ENCODE results near the gene EIF3K.
"Not testable (repeated sequence)": the region's sequence is repeated elsewhere in the genome, so short reads cannot be mapped to it uniquely, and the experiment has no call there.

Gene EIF3K, protein sequence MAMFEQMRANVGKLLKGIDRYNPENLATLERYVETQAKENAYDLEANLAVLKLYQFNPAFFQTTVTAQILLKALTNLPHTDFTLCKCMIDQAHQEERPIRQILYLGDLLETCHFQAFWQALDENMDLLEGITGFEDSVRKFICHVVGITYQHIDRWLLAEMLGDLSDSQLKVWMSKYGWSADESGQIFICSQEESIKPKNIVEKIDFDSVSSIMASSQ

GRCh38 chr19:38618590-38619360 lies at the start of gene EIF3K:
EIF3K (plus strand) TSS chr19:38619188; CDS start chr19:38619269, 81 bp downstream.
- in situ Hi-C loops (cut with MboI; ENCODE audit: low sequenced_read_pairs, unreplicated experiment): no loop called here
- DNase-seq (ENCODE audit: low spot score): peak; percentile 98
- TF ChIP-seq, protein P1, sequence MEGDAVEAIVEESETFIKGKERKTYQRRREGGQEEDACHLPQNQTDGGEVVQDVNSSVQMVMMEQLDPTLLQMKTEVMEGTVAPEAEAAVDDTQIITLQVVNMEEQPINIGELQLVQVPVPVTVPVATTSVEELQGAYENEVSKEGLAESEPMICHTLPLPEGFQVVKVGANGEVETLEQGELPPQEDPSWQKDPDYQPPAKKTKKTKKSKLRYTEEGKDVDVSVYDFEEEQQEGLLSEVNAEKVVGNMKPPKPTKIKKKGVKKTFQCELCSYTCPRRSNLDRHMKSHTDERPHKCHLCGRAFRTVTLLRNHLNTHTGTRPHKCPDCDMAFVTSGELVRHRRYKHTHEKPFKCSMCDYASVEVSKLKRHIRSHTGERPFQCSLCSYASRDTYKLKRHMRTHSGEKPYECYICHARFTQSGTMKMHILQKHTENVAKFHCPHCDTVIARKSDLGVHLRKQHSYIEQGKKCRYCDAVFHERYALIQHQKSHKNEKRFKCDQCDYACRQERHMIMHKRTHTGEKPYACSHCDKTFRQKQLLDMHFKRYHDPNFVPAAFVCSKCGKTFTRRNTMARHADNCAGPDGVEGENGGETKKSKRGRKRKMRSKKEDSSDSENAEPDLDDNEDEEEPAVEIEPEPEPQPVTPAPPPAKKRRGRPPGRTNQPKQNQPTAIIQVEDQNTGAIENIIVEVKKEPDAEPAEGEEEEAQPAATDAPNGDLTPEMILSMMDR (IDR thresholded peaks at IDR 0.05; ENCODE audit: borderline replicate concordance, control extremely low read depth, extremely low read depth, insufficient read depth, missing control alignments): no peak

DNA sequence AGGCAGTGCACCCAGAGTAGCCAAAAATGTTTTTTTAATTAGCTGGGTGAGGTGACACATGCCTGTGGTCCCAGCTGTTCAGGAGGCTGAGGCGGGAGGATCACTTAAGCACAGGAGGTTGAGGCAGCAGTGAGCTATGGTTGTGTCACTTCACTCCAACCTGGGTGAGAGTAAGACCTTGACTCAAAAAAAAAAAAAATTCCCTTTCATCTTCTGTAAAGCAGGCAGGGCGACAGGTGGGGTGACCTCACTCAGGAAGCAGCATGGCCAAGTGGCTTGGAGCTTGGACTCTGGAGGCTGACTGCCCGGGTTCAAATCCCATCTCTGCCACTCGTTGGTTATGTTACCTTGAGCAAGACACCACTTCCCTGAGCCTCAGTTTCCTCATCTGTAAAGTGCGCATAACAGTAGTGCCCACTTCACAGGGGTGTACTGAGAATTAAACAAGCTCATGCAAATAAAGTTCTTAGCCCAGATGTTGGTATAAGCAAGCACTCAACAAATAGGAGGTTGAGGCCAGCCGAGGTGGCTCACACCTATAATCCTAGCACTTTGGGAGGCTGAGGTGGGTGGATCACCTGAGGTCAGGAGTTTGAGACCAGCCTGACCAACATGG lies 49.5 kb upstream of the EIF3K start:
- TF ChIP-seq, protein P1 (IDR thresholded peaks at IDR 0.05; ENCODE audit: borderline replicate concordance, control extremely low read depth, extremely low read depth, insufficient read depth, missing control alignments): no peak
- in situ Hi-C loops (cut with MboI; ENCODE audit: low sequenced_read_pairs, unreplicated experiment): no loop called here
- DNase-seq (ENCODE audit: low spot score): no peak

DNA sequence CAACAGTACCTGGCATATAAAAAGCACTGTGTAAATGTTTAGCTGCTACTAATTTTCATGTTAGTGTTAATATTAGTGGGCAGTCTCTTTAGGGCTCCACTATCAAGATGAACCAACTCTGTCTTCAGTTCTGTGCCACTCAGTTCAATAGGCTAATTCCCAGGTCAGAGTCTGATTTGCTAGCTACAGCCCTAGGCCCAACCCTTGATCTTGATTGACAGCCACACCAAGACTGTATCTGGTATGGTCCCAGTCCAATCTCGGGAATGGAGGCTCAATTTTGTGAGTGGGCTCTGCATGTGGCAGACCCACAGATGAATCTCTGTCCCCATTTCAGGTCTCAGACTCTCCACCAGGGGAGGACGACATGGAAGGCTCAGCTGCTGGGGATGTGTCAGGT lies 47.3 kb upstream of the EIF3K start:
- no peak for DNase-seq (ENCODE audit: low spot score)
- TF ChIP-seq, protein P1 (IDR thresholded peaks at IDR 0.05; ENCODE audit: borderline replicate concordance, control extremely low read depth, extremely low read depth, insufficient read depth, missing control alignments): no peak
- in situ Hi-C loops (cut with MboI; ENCODE audit: low sequenced_read_pairs, unreplicated experiment): no loop called here

DNA sequence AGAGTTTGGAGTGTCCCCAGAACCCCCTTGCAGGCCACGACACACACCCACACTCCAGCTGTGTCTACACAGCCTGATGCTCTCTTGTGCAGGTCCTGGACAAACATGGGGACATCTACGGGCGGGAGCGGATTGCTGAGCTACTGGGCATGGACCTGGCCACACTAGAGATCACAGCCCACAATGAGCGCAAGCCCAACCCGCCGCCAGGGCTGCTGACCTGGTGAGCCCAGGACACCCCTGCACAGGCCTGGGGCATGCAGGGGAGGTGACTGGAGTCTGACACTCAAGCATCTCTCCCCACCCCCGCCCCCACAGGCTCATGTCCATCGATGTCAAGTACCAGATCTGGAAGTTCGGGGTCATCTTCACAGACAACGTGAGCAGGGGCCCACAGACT lies 41.2 kb upstream of the EIF3K start:
- TF ChIP-seq, protein P1 (IDR thresholded peaks at IDR 0.05; ENCODE audit: borderline replicate concordance, control extremely low read depth, extremely low read depth, insufficient read depth, missing control alignments): no peak
- DNase-seq (ENCODE audit: low spot score): no peak
- in situ Hi-C loops (cut with MboI; ENCODE audit: low sequenced_read_pairs, unreplicated experiment): no loop called here

GRCh38 chr19:38579304-38579703 lies 39.7 kb upstream of the EIF3K start:
- in situ Hi-C loops (cut with MboI; ENCODE audit: low sequenced_read_pairs, unreplicated experiment); DNase-seq (ENCODE audit: low spot score): not testable (repeated sequence)

DNA sequence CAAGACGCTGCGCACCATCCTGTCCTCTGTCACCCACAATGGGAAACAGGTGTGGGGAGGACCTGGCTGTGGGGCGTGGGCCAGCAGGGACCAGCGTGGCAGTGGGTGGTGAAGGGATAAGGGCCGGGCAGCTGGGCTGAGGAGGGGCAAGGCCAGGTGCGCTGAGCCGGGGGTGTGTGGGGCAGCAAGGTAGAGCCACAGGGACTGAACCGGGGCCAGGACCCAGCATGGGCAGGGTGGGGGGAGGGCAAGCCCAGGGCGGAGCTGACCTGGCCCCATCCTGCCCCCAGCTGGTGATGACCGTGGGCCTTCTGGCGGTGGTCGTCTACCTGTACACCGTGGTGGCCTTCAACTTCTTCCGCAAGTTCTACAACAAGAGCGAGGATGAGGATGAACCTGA lies 38.9 kb upstream of the EIF3K start:
- no peak for DNase-seq (ENCODE audit: low spot score)
- TF ChIP-seq, protein P1 (IDR thresholded peaks at IDR 0.05; ENCODE audit: borderline replicate concordance, control extremely low read depth, extremely low read depth, insufficient read depth, missing control alignments): no peak
- in situ Hi-C loops (cut with MboI; ENCODE audit: low sequenced_read_pairs, unreplicated experiment): no loop called here
